HCT116 (cell line): ENCODE measurements around the gene METTL26. TPM values are rescaled to one million over a fixed set of nuclear protein-coding genes. Genes with fewer than 3 reads are reported as not detected.
A peak's percentile ranks its signal among the peaks of the same experiment; 100 is the strongest.

Experiments used
- ATAC-seq: fragments of 200-7000 bp; cut with Tn5 transposase; 2 replicates; pipeline ENCODE4 v1.9.1; 2020; ENCODE audit warnings: mild to moderate bottlenecking, moderate library complexity
- BruUV-seq: library from RNA; stranded (reverse); fragments of 400-500 nt; replicated peaks from 2 replicates; lab custom pipeline; 2021; lab: Mats Ljungman, UMichigan
- CTCF ChIA-PET: fragments of 300-600 bp; sonication (Branson Sonifier 250); formaldehyde crosslinking; loops from one replicate; lab custom pipeline; 2021; ENCODE audit warnings: antibody characterized with exemption; lab: Charles Lee
- POLR2A ChIA-PET: fragments of 300-600, 350-600 bp; sonication (Branson Sonifier 250); formaldehyde crosslinking; loops from one replicate; lab custom pipeline; 2021; ENCODE audit warnings: antibody characterized with exemption; lab: Charles Lee
- RAD21 ChIA-PET, 2 experiments: fragments of 300-600 bp; sonication (Branson Sonifier 250); formaldehyde crosslinking; loops; one replicate each; lab custom pipeline; 2023; ENCODE audit warnings: low total read pairs in 2 of 2; ENCODE audit not compliant: uncharacterized antibody in 2 of 2, unreplicated experiment in 2 of 2, low non-redundant PET in 1 of 2; lab: Charles Lee
- DNase-seq: peaks from one replicate; pipeline ENCODE4 v3.0.0-alpha.2; 2010; ENCODE audit warnings: low read depth, low spot score
- H2AFZ ChIP-seq: fragments of 200-600 bp; shearing (Covaris generic), sonication (generic); 2 replicates; pipeline ENCODE4 v1.6.1; 2017; ENCODE audit warnings: low read depth, mixed run types, mixed read lengths, antibody characterized with exemption, low read length; ENCODE audit not compliant: poor library complexity, severe bottlenecking
- H3K27ac ChIP-seq: 2 replicates; pipeline ENCODE4 v1.5.1; 2012; ENCODE audit warnings: low read depth, low read length
- H3K27me3 ChIP-seq: fragments of 200-600 bp; sonication (generic); 2 replicates; pipeline ENCODE4 v1.6.1; 2016; ENCODE audit warnings: mixed run types, low read length, mixed read lengths; ENCODE audit not compliant: insufficient read depth
- H3K36me3 ChIP-seq, 2 experiments: fragments of 200-500 bp in 1 of 2; fragments of 200-600 bp in 1 of 2; sonication (Bioruptor generic) in 1 of 2; sonication (generic) in 1 of 2; 2 replicates each; pipeline versions ENCODE4 v1.5.1 to v1.6.1; 2014 to 2016; ENCODE audit warnings: low read length in 2 of 2, inconsistent platforms in 1 of 2, mixed read lengths in 1 of 2, mixed run types in 1 of 2; ENCODE audit not compliant: insufficient read depth in 2 of 2, control insufficient read depth in 1 of 2
- H3K4me1 ChIP-seq, 2 experiments: fragments of 200-600 bp in 1 of 2; sonication (generic) in 1 of 2; 2 replicates each; pipeline versions ENCODE4 v1.5.1 to v1.6.1; 2012 to 2017; ENCODE audit warnings: low read length in 2 of 2, inconsistent platforms in 1 of 2, mild to moderate bottlenecking in 1 of 2, mixed read lengths in 1 of 2, mixed run types in 1 of 2, moderate library complexity in 1 of 2; ENCODE audit not compliant: insufficient read depth in 2 of 2, control insufficient read depth in 1 of 2
- H3K4me2 ChIP-seq: fragments of 200-600 bp; sonication (generic); 2 replicates; pipeline ENCODE4 v1.6.1; 2017; ENCODE audit warnings: mixed run types, low read length, mixed read lengths
- H3K4me3 ChIP-seq, 2 experiments: fragments of 200-600 bp in 1 of 2; sonication (generic) in 1 of 2; replicated peaks in 1 of 2; 2 replicates each; pipeline ENCODE4 v1.5.1; 2011 to 2016; ENCODE audit warnings: low read length in 2 of 2, control low read depth in 1 of 2, low read depth in 1 of 2, mild to moderate bottlenecking in 1 of 2, mixed read lengths in 1 of 2, mixed run types in 1 of 2
- H3K79me2 ChIP-seq: fragments of 200-600 bp; sonication (generic); 2 replicates; pipeline ENCODE4 v1.6.1; 2017; ENCODE audit warnings: mild to moderate bottlenecking, mixed run types, low read length, moderate library complexity, mixed read lengths; ENCODE audit not compliant: insufficient read depth
- H3K9ac ChIP-seq: fragments of 200-600 bp; sonication (generic); 2 replicates; pipeline ENCODE4 v1.6.1; 2016; ENCODE audit warnings: low read length, mixed read lengths
- H3K9me2 ChIP-seq: fragments of 200-600 bp; sonication (generic), shearing (Covaris generic); 2 replicates; pipeline ENCODE4 v1.6.1; 2017; ENCODE audit warnings: mixed run types, mild to moderate bottlenecking, moderate library complexity; ENCODE audit not compliant: insufficient read depth
- H3K9me3 ChIP-seq, 2 experiments: fragments of 200-500 bp in 1 of 2; fragments of 200-600 bp in 1 of 2; sonication (Bioruptor generic) in 1 of 2; sonication (generic) in 1 of 2; 2 replicates each; pipeline ENCODE4 v1.6.1; 2014 to 2017; ENCODE audit warnings: low read length in 2 of 2, mixed read lengths in 2 of 2, inconsistent platforms in 1 of 2, low read depth in 1 of 2, mild to moderate bottlenecking in 1 of 2, mixed run types in 1 of 2, moderate library complexity in 1 of 2; ENCODE audit not compliant: control insufficient read depth in 1 of 2, insufficient read depth in 1 of 2
- H4K20me1 ChIP-seq: fragments of 200-600 bp; sonication (generic), shearing (Covaris generic); 2 replicates; pipeline ENCODE4 v1.6.1; 2017; ENCODE audit warnings: mixed run types, mild to moderate bottlenecking, moderate library complexity; ENCODE audit not compliant: insufficient read depth
- ATF3 ChIP-seq: IDR thresholded peaks from 2 replicates; pipeline ENCODE4 v1.6.1; 2012
- CBX3 ChIP-seq: IDR thresholded peaks from 2 replicates; pipeline ENCODE4 v1.6.1; 2012; ENCODE audit warnings: low read depth
- CEBPB ChIP-seq: IDR thresholded peaks from 2 replicates; pipeline ENCODE4 v1.6.1; 2012; ENCODE audit warnings: low read depth
- CTCF ChIP-seq, 3 experiments: fragments of 200-600 bp in 1 of 3; sonication (generic) in 1 of 3; IDR thresholded peaks in 2 of 3; conservative IDR thresholded peaks in 1 of 3; 2 replicates each; pipeline ENCODE4 v1.5.1; 2012 to 2017; ENCODE audit warnings: low read depth in 2 of 3, low read length in 2 of 3, antibody characterized with exemption in 1 of 3, borderline replicate concordance in 1 of 3, control low read depth in 1 of 3, mild to moderate bottlenecking in 1 of 3, mixed read lengths in 1 of 3, mixed run types in 1 of 3, moderate library complexity in 1 of 3; ENCODE audit not compliant: insufficient read depth in 1 of 3
- EZH2 ChIP-seq: fragments of 200-600 bp; sonication (generic); IDR thresholded peaks from 2 replicates; pipeline ENCODE4 v1.6.1; 2017; ENCODE audit warnings: antibody characterized with exemption, mixed run types
- EZH2phosphoT487 ChIP-seq: fragments of 200-600 bp; IDR thresholded peaks from 2 replicates; pipeline ENCODE4 v1.6.1; 2018; ENCODE audit warnings: antibody characterized with exemption, borderline replicate concordance
- FOSL1 ChIP-seq: IDR thresholded peaks from 2 replicates; pipeline ENCODE4 v1.6.1; 2012; ENCODE audit warnings: low read depth
- JUND ChIP-seq: IDR thresholded peaks from 2 replicates; pipeline ENCODE4 v1.6.1; 2012
- MAX ChIP-seq: IDR thresholded peaks from 2 replicates; pipeline ENCODE4 v1.6.1; 2012
- POLR2A ChIP-seq: IDR thresholded peaks from 2 replicates; pipeline ENCODE4 v1.7.0; 2011; ENCODE audit warnings: borderline replicate concordance; ENCODE audit not compliant: insufficient read depth, insufficient read length; ENCODE audit errors: extremely low read depth
- POLR2AphosphoS5 ChIP-seq: IDR thresholded peaks from 2 replicates; pipeline ENCODE4 v1.6.1; 2011; ENCODE audit warnings: mild to moderate bottlenecking, low read depth, low read length, moderate library complexity
- RAD21 ChIP-seq: IDR thresholded peaks from 2 replicates; pipeline ENCODE4 v1.6.1; 2012; ENCODE audit warnings: low read depth, mild to moderate bottlenecking
- SIN3A ChIP-seq: IDR thresholded peaks from 2 replicates; pipeline ENCODE4 v1.6.1; 2012; ENCODE audit warnings: low read depth
- SP1 ChIP-seq: IDR thresholded peaks from 2 replicates; pipeline ENCODE4 v1.6.1; 2012; ENCODE audit warnings: low read depth
- SRF ChIP-seq: IDR thresholded peaks from 2 replicates; pipeline ENCODE4 v1.6.1; 2012; ENCODE audit warnings: low read depth
- TCF7L2 ChIP-seq: IDR thresholded peaks from 2 replicates; pipeline ENCODE4 v1.7.0; 2011; ENCODE audit warnings: borderline replicate concordance, inconsistent platforms; ENCODE audit not compliant: insufficient read depth, insufficient read length; ENCODE audit errors: extremely low read depth
- YY1 ChIP-seq: IDR thresholded peaks from 2 replicates; pipeline ENCODE4 v1.6.1; 2011; ENCODE audit warnings: low read length, low read depth, moderate library complexity, mild to moderate bottlenecking; ENCODE audit not compliant: insufficient replicate concordance; ENCODE audit errors: extremely low read depth
- ZBTB33 ChIP-seq: IDR thresholded peaks from 2 replicates; pipeline ENCODE4 v1.6.1; 2011; ENCODE audit warnings: mild to moderate bottlenecking, low read length, moderate library complexity; ENCODE audit not compliant: insufficient replicate concordance; ENCODE audit errors: extremely low read depth
- ZNF274 ChIP-seq: fragments of 200-500 bp; sonication (Bioruptor generic); IDR thresholded peaks from 2 replicates; pipeline ENCODE4 v1.6.1; 2014; ENCODE audit warnings: mild to moderate bottlenecking, low read depth, low read length, inconsistent platforms
- intact Hi-C: fragments of 100-400 bp; cut with micrococcal nuclease; formaldehyde crosslinking; loops from 2 replicates; pipeline ENCODE4 v1.10.0; 2022
- total RNA-seq: library from RNA; stranded (reverse); gene quantifications from one replicate; pipeline ENCODE4 v1.2.1, GENCODE V29; 2021; ENCODE audit not compliant: unreplicated experiment

METTL26 gene
- total RNA-seq, 1 experiment from 2014 or later, result 85.7 TPM

GRCh38 chr16:641326-642188, 5.5 kb upstream of the METTL26 start, which contains the start of gene MCRIP2 (continued):
- TF ChIP-seq POLR2AphosphoS5, result peak; percentile 59
- peak; percentile 37 for TF ChIP-seq SIN3A
- no peak for TF ChIP-seq ZNF274
- TF ChIP-seq JUND, result no peak

- peaks cover 25% of the 10 kb centered on the region for H3K79me2 ChIP-seq
- no peaks in the 10 kb centered on the region for H3K9me2 ChIP-seq
- peaks cover 11 to 44% of the 10 kb centered on the region in 2 experiments for H3K4me1 ChIP-seq
- peak overlapping the region; percentile 82 for H3K9ac ChIP-seq
- no peak overlapping the region for H2AFZ ChIP-seq
- TF ChIP-seq ZNF274 (no peak), RAD21 (no peak), SRF (no peak), CBX3 (no peak), EZH2 (no peak), SIN3A (no peak), TCF7L2 (no peak), FOSL1 (no peak), ATF3 (no peak), EZH2phosphoT487 (no peak), ZBTB33 (no peak), CEBPB (no peak), CTCF (IDR thresholded peaks at IDR 0.05 in 2 of 3, conservative IDR thresholded peaks at IDR 0.05 in 1 of 3; ENCODE audit: borderline replicate concordance in 1 of 3, insufficient read depth in 1 of 3, low read depth in 2 of 3, low read length in 2 of 3) (no peak), POLR2A (no peak), SP1 (no peak), POLR2AphosphoS5 (no peak), JUND (no peak), MAX (no peak), YY1 (no peak)
- no peaks in the 10 kb centered on the region for H3K27me3 ChIP-seq
- intact Hi-C loops, result no loop called here
- no peak for ATAC-seq
- H4K20me1 ChIP-seq, result no peaks in the 10 kb centered on the region
- POLR2A ChIA-PET, result no interaction called here
- no peak for DNase-seq
- RAD21 ChIA-PET, result no interaction called here
- no peaks in the 10 kb centered on the region for H3K36me3 ChIP-seq
- CTCF ChIA-PET, result no interaction called here
- no TSS peak for BruUV-seq
- H3K27ac ChIP-seq, result no peak overlapping the region
- no peaks in the 10 kb centered on the region for H3K9me3 ChIP-seq
- H3K4me3 ChIP-seq, result peak overlapping the region in 1 of 2 experiments; percentile 67; a peak in 1 of 4 replicates
- peak overlapping the region; percentile 76 for H3K4me2 ChIP-seq
Observed at GRCh38 chr16:640614-641013, 4.5 kb upstream of the METTL26 start.
